Neural cell (in vitro differentiated cells): Measurements from ENCODE around the gene ASPA. TPM values are rescaled to one million over a fixed set of nuclear protein-coding genes. Genes with fewer than 3 reads are reported as not detected.

Experiments used
- H2AFZ ChIP-seq: fragments of 200-600, 300-800 bp; sonication (generic), shearing (Covaris generic); 2 replicates; pipeline ENCODE4 v1.6.0; 2014; ENCODE audit warnings: low read depth, mild to moderate bottlenecking, antibody characterized with exemption, low read length, moderate library complexity
- H3F3A ChIP-seq: fragments of 200-600 bp; shearing (Covaris generic); 2 replicates; pipeline ENCODE4 v1.6.1; 2016; ENCODE audit warnings: mild to moderate bottlenecking, moderate library complexity, mixed read lengths, antibody characterized with exemption, low read length; ENCODE audit not compliant: insufficient read depth, poor library complexity, severe bottlenecking
- H3K27ac ChIP-seq: fragments of 200-600, 300-800 bp; sonication (generic), shearing (Covaris generic); 2 replicates; pipeline ENCODE4 v1.5.1; 2014; ENCODE audit warnings: mild to moderate bottlenecking, low read length, moderate library complexity
- H3K27me3 ChIP-seq: fragments of 300-800, 200-600 bp; sonication (generic), shearing (Covaris generic); 2 replicates; pipeline ENCODE4 v1.6.0; 2014; ENCODE audit warnings: mild to moderate bottlenecking, low read depth, low read length, moderate library complexity; ENCODE audit not compliant: insufficient read depth
- H3K36me3 ChIP-seq: fragments of 300-800, 200-600 bp; sonication (generic), shearing (Covaris generic); 2 replicates; pipeline ENCODE4 v1.5.1; 2014; ENCODE audit warnings: mild to moderate bottlenecking, antibody characterized with exemption, low read length, moderate library complexity; ENCODE audit not compliant: insufficient read depth
- H3K4me2 ChIP-seq: fragments of 300-800, 200-600 bp; sonication (generic), shearing (Covaris generic); 2 replicates; pipeline ENCODE4 v1.6.0; 2014; ENCODE audit warnings: mild to moderate bottlenecking, low read length
- H3K4me3 ChIP-seq: fragments of 300-800, 200-600 bp; sonication (generic), shearing (Covaris generic); 2 replicates; pipeline ENCODE4 v1.5.1; 2014; ENCODE audit warnings: mild to moderate bottlenecking, low read length, moderate library complexity
- H3K79me2 ChIP-seq: fragments of 200-600 bp; shearing (Covaris generic); replicated peaks from 2 replicates; pipeline ENCODE4 v1.6.0; 2014; ENCODE audit warnings: mild to moderate bottlenecking, low read length, moderate library complexity; ENCODE audit not compliant: insufficient read depth
- H3K9ac ChIP-seq: fragments of 300-800, 200-600 bp; sonication (generic), shearing (Covaris generic); 2 replicates; pipeline ENCODE4 v1.6.1; 2016; ENCODE audit warnings: mild to moderate bottlenecking, low read length, mixed read lengths
- H3K9me2 ChIP-seq: fragments of 200-600 bp; shearing (Covaris generic); 2 replicates; pipeline ENCODE4 v1.6.1; 2016; ENCODE audit warnings: mild to moderate bottlenecking, low read length, mixed read lengths; ENCODE audit not compliant: insufficient read depth
- H3K9me3 ChIP-seq: fragments of 200-600, 300-800 bp; sonication (generic), shearing (Covaris generic); 2 replicates; pipeline ENCODE4 v1.6.1; 2016; ENCODE audit warnings: mild to moderate bottlenecking, mixed run types, low read length, moderate library complexity, mixed read lengths
- H4K20me1 ChIP-seq: fragments of 200-600 bp; shearing (Covaris generic); 2 replicates; pipeline ENCODE4 v1.6.1; 2016; ENCODE audit warnings: mild to moderate bottlenecking, mixed run types; ENCODE audit not compliant: insufficient read depth
- EP300 ChIP-seq: fragments of 450-650 bp; conservative IDR thresholded peaks from 2 replicates; pipeline ENCODE4 v1.6.1; 2014; ENCODE audit warnings: antibody characterized with exemption, mild to moderate bottlenecking, moderate library complexity; ENCODE audit not compliant: poor library complexity, severe bottlenecking
- EZH2 ChIP-seq: fragments of 200-600, 300-800 bp; shearing (Covaris generic), sonication (generic); IDR thresholded peaks from 2 replicates; pipeline ENCODE4 v1.6.1; 2014; ENCODE audit warnings: antibody characterized with exemption, low read length, borderline replicate concordance, mild to moderate bottlenecking; ENCODE audit not compliant: insufficient read depth, poor library complexity, severe bottlenecking
- MXI1 ChIP-seq: fragments of 450-650 bp; conservative IDR thresholded peaks from 2 replicates; pipeline ENCODE4 v1.6.1; 2014; ENCODE audit warnings: antibody characterized with exemption, mild to moderate bottlenecking; ENCODE audit not compliant: poor library complexity, severe bottlenecking
- POLR2AphosphoS5 ChIP-seq: IDR thresholded peaks from 2 replicates; pipeline ENCODE4 v1.6.1; 2012
- RAD21 ChIP-seq: fragments of 450-650 bp; conservative IDR thresholded peaks from 2 replicates; pipeline ENCODE4 v1.6.1; 2014; ENCODE audit warnings: antibody characterized with exemption, mild to moderate bottlenecking, moderate library complexity
- SMC3 ChIP-seq: fragments of 450-650 bp; conservative IDR thresholded peaks from 2 replicates; pipeline ENCODE4 v1.6.1; 2014; ENCODE audit warnings: antibody characterized with exemption, mild to moderate bottlenecking, moderate library complexity; ENCODE audit not compliant: poor library complexity
- TAF1 ChIP-seq: IDR thresholded peaks from 2 replicates; pipeline ENCODE4 v1.6.1; 2012; ENCODE audit warnings: low read depth
- polyA plus RNA-seq: library from polyadenylated mRNA; depleted of rRNA; stranded (reverse); fragments of >200 nt; gene quantifications from 2 replicates; pipeline ENCODE4 v1.2.3, GENCODE V29; 2014
- TF ChIP-seq, protein P1 (sequence below): IDR thresholded peaks from 2 replicates; pipeline ENCODE4 v1.6.1; 2012; ENCODE audit warnings: borderline replicate concordance
- TF ChIP-seq, protein P2 (sequence below): fragments of 450-650 bp; IDR thresholded peaks from 2 replicates; pipeline ENCODE4 v1.5.1; 2014; ENCODE audit warnings: antibody characterized with exemption, mild to moderate bottlenecking, moderate library complexity; ENCODE audit not compliant: poor library complexity, severe bottlenecking

The ASPA gene
- polyA plus RNA-seq, 1 donor from 2014 or later = 0.24 TPM

- Histone ChIP-seq H3K4me3 (no peak overlapping the region), H3K9ac (no peak overlapping the region), H3K27ac (no peak overlapping the region)
Observed at GRCh38 chr17:3502466-3502865, 26.7 kb downstream of the ASPA start.

DNA sequence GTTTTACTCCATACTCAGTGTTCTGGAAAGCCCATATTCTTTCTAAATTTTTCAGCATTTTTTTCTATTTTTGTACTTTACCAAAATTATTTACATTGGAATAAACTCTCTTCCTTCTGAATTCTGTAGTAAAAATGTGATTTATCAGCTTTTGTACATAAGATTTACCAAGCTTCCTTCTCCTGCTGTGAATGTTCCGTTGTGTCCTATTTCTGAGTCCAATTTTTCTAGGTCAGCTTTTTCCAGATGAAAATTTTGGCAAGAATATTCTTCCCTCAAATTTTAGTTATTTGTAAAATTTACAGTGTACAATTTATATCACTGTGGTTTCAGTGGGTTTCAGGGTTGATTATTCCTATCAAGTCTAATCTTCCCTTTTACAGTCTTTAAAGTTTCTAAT is 27.5 kb downstream of the ASPA start:
- H3K9ac ChIP-seq = no peak overlapping the region
- H3K9me2 ChIP-seq = no peaks in the 10 kb centered on the region
- TF ChIP-seq, protein P1, sequence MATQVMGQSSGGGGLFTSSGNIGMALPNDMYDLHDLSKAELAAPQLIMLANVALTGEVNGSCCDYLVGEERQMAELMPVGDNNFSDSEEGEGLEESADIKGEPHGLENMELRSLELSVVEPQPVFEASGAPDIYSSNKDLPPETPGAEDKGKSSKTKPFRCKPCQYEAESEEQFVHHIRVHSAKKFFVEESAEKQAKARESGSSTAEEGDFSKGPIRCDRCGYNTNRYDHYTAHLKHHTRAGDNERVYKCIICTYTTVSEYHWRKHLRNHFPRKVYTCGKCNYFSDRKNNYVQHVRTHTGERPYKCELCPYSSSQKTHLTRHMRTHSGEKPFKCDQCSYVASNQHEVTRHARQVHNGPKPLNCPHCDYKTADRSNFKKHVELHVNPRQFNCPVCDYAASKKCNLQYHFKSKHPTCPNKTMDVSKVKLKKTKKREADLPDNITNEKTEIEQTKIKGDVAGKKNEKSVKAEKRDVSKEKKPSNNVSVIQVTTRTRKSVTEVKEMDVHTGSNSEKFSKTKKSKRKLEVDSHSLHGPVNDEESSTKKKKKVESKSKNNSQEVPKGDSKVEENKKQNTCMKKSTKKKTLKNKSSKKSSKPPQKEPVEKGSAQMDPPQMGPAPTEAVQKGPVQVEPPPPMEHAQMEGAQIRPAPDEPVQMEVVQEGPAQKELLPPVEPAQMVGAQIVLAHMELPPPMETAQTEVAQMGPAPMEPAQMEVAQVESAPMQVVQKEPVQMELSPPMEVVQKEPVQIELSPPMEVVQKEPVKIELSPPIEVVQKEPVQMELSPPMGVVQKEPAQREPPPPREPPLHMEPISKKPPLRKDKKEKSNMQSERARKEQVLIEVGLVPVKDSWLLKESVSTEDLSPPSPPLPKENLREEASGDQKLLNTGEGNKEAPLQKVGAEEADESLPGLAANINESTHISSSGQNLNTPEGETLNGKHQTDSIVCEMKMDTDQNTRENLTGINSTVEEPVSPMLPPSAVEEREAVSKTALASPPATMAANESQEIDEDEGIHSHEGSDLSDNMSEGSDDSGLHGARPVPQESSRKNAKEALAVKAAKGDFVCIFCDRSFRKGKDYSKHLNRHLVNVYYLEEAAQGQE = no peak
- TF ChIP-seq EP300 = no peak
- TF ChIP-seq EZH2 = no peak
- TF ChIP-seq, protein P2, sequence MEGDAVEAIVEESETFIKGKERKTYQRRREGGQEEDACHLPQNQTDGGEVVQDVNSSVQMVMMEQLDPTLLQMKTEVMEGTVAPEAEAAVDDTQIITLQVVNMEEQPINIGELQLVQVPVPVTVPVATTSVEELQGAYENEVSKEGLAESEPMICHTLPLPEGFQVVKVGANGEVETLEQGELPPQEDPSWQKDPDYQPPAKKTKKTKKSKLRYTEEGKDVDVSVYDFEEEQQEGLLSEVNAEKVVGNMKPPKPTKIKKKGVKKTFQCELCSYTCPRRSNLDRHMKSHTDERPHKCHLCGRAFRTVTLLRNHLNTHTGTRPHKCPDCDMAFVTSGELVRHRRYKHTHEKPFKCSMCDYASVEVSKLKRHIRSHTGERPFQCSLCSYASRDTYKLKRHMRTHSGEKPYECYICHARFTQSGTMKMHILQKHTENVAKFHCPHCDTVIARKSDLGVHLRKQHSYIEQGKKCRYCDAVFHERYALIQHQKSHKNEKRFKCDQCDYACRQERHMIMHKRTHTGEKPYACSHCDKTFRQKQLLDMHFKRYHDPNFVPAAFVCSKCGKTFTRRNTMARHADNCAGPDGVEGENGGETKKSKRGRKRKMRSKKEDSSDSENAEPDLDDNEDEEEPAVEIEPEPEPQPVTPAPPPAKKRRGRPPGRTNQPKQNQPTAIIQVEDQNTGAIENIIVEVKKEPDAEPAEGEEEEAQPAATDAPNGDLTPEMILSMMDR = no peak
- TF ChIP-seq SMC3 = no peak
- no peak for TF ChIP-seq POLR2AphosphoS5
- no peak for TF ChIP-seq RAD21
- no peak for TF ChIP-seq TAF1
- TF ChIP-seq MXI1 = no peak
- no peaks in the 10 kb centered on the region for H3K9me3 ChIP-seq
- H3K27me3 ChIP-seq = no peaks in the 10 kb centered on the region
- H4K20me1 ChIP-seq = no peaks in the 10 kb centered on the region
- H3F3A ChIP-seq = no peaks in the 10 kb centered on the region
- H3K4me3 ChIP-seq = no peak overlapping the region
- H2AFZ ChIP-seq = no peak overlapping the region
- no peaks in the 10 kb centered on the region for H3K79me2 ChIP-seq
- no peak overlapping the region for H3K4me2 ChIP-seq
- H3K36me3 ChIP-seq = no peaks in the 10 kb centered on the region
- no peak overlapping the region for H3K27ac ChIP-seq

More at GRCh38 chr17:3502466-3502865, 26.7 kb downstream of the ASPA start:
- no peaks in the 10 kb centered on the region for H4K20me1 ChIP-seq
- H3K9me3 ChIP-seq = no peaks in the 10 kb centered on the region
- H3K79me2 ChIP-seq = no peaks in the 10 kb centered on the region
- no peaks in the 10 kb centered on the region for H3K36me3 ChIP-seq
- no peak overlapping the region for H3K4me2 ChIP-seq
- H3K9me2 ChIP-seq = no peaks in the 10 kb centered on the region
- H3K27me3 ChIP-seq = no peaks in the 10 kb centered on the region
- TF ChIP-seq, protein P1 = no peak
- TF ChIP-seq, protein P2 = no peak
- TF ChIP-seq TAF1 (no peak), RAD21 (no peak), EP300 (no peak), MXI1 (no peak), POLR2AphosphoS5 (no peak), EZH2 (no peak), SMC3 (no peak)
- H2AFZ ChIP-seq = no peak overlapping the region
- no peaks in the 10 kb centered on the region for H3F3A ChIP-seq
